ENCODE measurements around the gene ZNF354C.

Gene ZNF354C

GRCh38 chr5:179111267-179112207 is 51.4 kb downstream of the ZNF354C start:
- no peak overlapping the region for H3K27ac ChIP-seq (ENCODE audit: low read length)
- no peak overlapping the region for H3K4me2 ChIP-seq (ENCODE audit: low read length)
- H2AFZ ChIP-seq (ENCODE audit: low read depth, low read length), result no peak overlapping the region
- no peaks in the 10 kb centered on the region for H4K20me1 ChIP-seq (ENCODE audit: insufficient read depth, low read length)
- TF ChIP-seq CTCF (IDR thresholded peaks at IDR 0.05; ENCODE audit: low read depth, low read length) (no peak), EZH2phosphoT487 (IDR thresholded peaks at IDR 0.05; ENCODE audit: low read depth) (no peak)
- no peaks in the 10 kb centered on the region for H3K4me1 ChIP-seq (ENCODE audit: low read length)
- no peaks in the 10 kb centered on the region for H3K79me2 ChIP-seq (ENCODE audit: low read length)
- H3K27me3 ChIP-seq (ENCODE audit: low read depth, low read length), result no peaks in the 10 kb centered on the region
- no peaks in the 10 kb centered on the region for H3K36me3 ChIP-seq (replicated peaks; ENCODE audit: low read depth, low read length)
- H3K9ac ChIP-seq (ENCODE audit: low read length), result no peak overlapping the region
- 0 out of 2 replicates have a peak, but pooled peaks cover 3% of the 10 kb centered on the region for H3K9me3 ChIP-seq (ENCODE audit: insufficient read depth, low read length)
- H3K4me3 ChIP-seq (ENCODE audit: low read length), result no peak overlapping the region

GRCh38 chr5:179112469-179113142 is 52.4 kb downstream of the ZNF354C start:
- Histone ChIP-seq H3K36me3 (replicated peaks; ENCODE audit: low read depth, low read length) (no peaks in the 10 kb centered on the region), H4K20me1 (ENCODE audit: insufficient read depth, low read length) (no peaks in the 10 kb centered on the region), H3K27ac (ENCODE audit: low read length) (no peak overlapping the region), H2AFZ (ENCODE audit: low read depth, low read length) (no peak overlapping the region), H3K4me3 (ENCODE audit: low read length) (no peak overlapping the region), H3K79me2 (ENCODE audit: low read length) (no peaks in the 10 kb centered on the region), H3K27me3 (ENCODE audit: low read depth, low read length) (no peaks in the 10 kb centered on the region), H3K4me1 (ENCODE audit: low read length) (no peaks in the 10 kb centered on the region), H3K4me2 (ENCODE audit: low read length) (no peak overlapping the region), H3K9me3 (ENCODE audit: insufficient read depth, low read length) (0 out of 2 replicates have a peak, but pooled peaks cover 2% of the 10 kb centered on the region), H3K9ac (ENCODE audit: low read length) (no peak overlapping the region)
- TF ChIP-seq EZH2phosphoT487 (IDR thresholded peaks at IDR 0.05; ENCODE audit: low read depth) (no peak), CTCF (IDR thresholded peaks at IDR 0.05; ENCODE audit: low read depth, low read length) (no peak)

- Histone ChIP-seq H2AFZ (ENCODE audit: low read depth, low read length) (no peak overlapping the region), H3K9me3 (ENCODE audit: insufficient read depth, low read length) (no peaks in the 10 kb centered on the region), H3K27ac (ENCODE audit: low read length) (no peak overlapping the region), H3K9ac (ENCODE audit: low read length) (no peak overlapping the region), H3K4me2 (ENCODE audit: low read length) (no peak overlapping the region), H3K27me3 (ENCODE audit: low read depth, low read length) (no peaks in the 10 kb centered on the region), H4K20me1 (ENCODE audit: insufficient read depth, low read length) (no peaks in the 10 kb centered on the region), H3K4me3 (ENCODE audit: low read length) (no peak overlapping the region), H3K36me3 (replicated peaks; ENCODE audit: low read depth, low read length) (no peaks in the 10 kb centered on the region), H3K4me1 (ENCODE audit: low read length) (no peaks in the 10 kb centered on the region), H3K79me2 (ENCODE audit: low read length) (no peaks in the 10 kb centered on the region)
- TF ChIP-seq EZH2phosphoT487 (IDR thresholded peaks at IDR 0.05; ENCODE audit: low read depth) (no peak), CTCF (IDR thresholded peaks at IDR 0.05; ENCODE audit: low read depth, low read length) (no peak)
Measured at GRCh38 chr5:179113143-179113530, 53.0 kb downstream of the ZNF354C start.

- TF ChIP-seq EZH2phosphoT487 (IDR thresholded peaks at IDR 0.05; ENCODE audit: low read depth) (no peak), CTCF (IDR thresholded peaks at IDR 0.05; ENCODE audit: low read depth, low read length) (no peak)
- Histone ChIP-seq H3K4me1 (ENCODE audit: low read length) (no peaks in the 10 kb centered on the region), H3K4me2 (ENCODE audit: low read length) (no peak overlapping the region), H2AFZ (ENCODE audit: low read depth, low read length) (no peak overlapping the region), H3K79me2 (ENCODE audit: low read length) (no peaks in the 10 kb centered on the region), H3K27ac (ENCODE audit: low read length) (no peak overlapping the region), H3K9me3 (ENCODE audit: insufficient read depth, low read length) (no peaks in the 10 kb centered on the region), H3K4me3 (ENCODE audit: low read length) (no peak overlapping the region), H3K9ac (ENCODE audit: low read length) (no peak overlapping the region), H3K36me3 (replicated peaks; ENCODE audit: low read depth, low read length) (no peaks in the 10 kb centered on the region), H3K27me3 (ENCODE audit: low read depth, low read length) (no peaks in the 10 kb centered on the region), H4K20me1 (ENCODE audit: insufficient read depth, low read length) (no peaks in the 10 kb centered on the region)
Measured at GRCh38 chr5:179113945-179114641, 53.9 kb downstream of the ZNF354C start.

Measured in OCI-LY3 (cell line).